ENCODE results near the gene GJA5. TPM values are rescaled to one million over a fixed set of nuclear protein-coding genes. Genes with fewer than 3 reads are reported as not detected.

The GJA5 gene
- total RNA-seq, 4 donors from 2014 or later = 3.6 to 5.7 (median 4.3) TPM

- Histone ChIP-seq H3K4me3 (replicated peaks in 1 of 3) (no peak overlapping the region), H3K27ac (no peak overlapping the region), H3K27me3 (no peaks in the 10 kb centered on the region), H3K4me1 (peaks cover 0 to 3% of the 10 kb centered on the region in 2 donors), H3K9me3 (no peaks in the 10 kb centered on the region), H3K36me3 (no peaks in the 10 kb centered on the region)
- no peak for DNase-seq
- WGBS, 2 donors = 54 to 63% methylated on average over 3 of the region's 3 CpGs
- TF ChIP-seq CTCF (IDR thresholded peaks at IDR 0.05) (no peak), POLR2A (IDR thresholded peaks at IDR 0.05) (no peak)
- intact Hi-C loops (cut with DNase I) = no loop called here
Observed at GRCh38 chr1:147762233-147763024, 2.0 kb upstream of the GJA5 start.

DNA sequence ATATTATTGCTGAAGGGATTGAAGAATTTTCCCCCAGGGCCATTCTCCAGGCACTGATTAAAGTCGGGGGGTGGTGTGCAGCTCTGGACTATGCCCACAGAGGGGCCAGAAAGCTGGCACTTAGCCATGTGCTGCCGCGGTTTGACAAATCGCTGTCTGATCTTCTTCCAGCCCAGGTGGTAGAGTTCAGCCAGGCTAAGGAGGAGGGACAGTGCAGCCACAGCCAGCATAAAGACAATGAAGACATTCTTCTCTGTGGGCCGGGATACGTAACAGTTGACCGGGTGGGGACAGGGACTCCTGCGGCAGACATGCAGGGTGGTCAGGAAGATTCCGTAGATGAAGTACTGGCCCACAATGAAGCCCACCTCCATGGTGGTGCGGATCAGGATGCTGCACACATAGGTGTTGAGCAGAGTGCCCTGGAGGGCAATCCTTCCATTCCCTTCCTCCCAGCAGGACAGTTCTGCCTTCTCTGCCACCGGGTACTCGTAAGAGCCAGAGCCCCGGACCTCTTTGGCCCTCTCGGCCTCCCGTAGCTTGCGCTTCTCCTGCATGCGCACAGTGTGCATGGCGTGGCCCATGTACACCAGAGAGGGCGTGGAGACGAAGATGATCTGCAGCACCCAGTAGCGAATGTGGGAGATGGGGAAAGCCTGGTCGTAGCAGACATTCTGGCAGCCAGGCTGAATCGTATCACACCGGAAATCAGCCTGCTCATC, 1.9 kb downstream of the GJA5 start:
- H3K27ac ChIP-seq = no peak overlapping the region

DNA sequence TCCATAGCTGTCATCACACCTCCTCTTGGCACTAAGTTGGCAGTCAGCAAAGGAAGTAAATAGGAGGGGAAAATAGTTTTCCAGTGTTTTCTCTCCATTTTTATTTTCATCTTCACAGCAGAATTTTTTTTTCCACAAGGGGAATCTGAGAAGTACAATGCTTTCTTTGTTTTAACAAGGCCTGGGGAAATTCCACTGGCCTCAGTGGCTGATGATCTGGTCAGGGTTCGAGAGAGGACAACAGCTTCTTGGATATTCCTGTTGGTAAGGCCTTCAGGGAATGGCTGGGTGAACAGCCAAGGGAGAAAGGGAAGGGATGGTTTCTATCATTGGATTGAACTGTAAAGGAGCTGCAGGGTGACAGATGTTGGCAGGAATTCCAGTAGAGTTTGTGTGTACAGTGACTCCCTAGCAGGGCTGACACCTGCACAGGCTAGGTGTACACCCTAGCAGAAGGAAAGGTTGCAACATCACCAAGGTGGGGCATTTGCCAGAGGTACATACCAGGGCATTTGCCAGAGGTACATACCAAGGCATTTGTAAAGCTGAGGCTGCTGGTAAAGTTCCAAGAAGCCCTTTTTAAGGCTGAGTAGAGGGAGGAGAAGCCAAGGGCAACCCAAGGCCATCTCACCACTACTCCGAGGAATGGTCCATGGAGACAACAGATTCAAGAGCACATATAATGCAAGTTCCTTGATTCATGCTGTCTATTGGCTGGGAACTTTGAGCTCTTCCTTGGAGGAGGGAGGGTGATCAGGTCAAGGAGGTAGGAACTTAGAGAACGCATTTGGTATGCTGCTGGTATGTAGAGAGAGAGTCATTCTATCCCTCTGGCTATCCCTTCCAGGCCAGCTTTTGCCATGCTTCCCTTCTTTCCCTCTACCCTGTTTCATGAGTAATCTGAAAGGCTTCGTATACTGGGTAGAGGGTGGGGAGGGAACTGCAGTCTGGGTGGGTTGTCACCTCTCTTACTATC, 3.1 kb downstream of the GJA5 start:
- peak; percentile 15 to 21 for DNase-seq
- 77% methylated on average over 4 of the region's 4 CpGs for WGBS, 2 donors

More for the DNA sequence above, 1.9 kb downstream of the GJA5 start:
- Histone ChIP-seq H3K4me3 (replicated peaks in 1 of 3) (no peak overlapping the region), H3K36me3 (no peaks in the 10 kb centered on the region), H3K9me3 (no peaks in the 10 kb centered on the region), H3K4me1 (peaks cover 0 to 6% of the 10 kb centered on the region in 2 donors), H3K27me3 (no peaks in the 10 kb centered on the region)
- TF ChIP-seq CTCF (IDR thresholded peaks at IDR 0.05) = no peak
- DNase-seq = no peak
- 92 to 94% methylated on average over 23 to 24 of the region's 24 CpGs for WGBS, 2 donors
- intact Hi-C loops (cut with DNase I) = no loop called here

DNA sequence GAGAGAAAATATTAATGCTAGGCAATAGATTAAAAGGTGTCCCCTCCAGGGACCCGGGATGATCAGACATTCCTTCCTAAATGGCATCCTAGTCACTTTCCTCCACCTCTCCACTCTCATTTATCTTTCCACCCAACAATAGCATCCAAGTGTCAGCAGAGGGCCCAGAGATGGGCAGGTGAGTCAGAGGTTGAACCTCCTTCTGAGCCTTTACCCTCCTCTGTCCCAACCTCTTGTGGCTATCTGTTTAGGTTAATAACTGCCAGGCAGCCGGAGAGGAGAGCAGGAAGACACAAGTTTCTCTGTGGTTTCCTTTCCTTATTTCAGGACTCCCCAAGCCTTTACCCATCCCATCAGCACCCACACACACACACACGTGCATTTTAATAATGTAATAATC, 4.1 kb downstream of the GJA5 start:
- TF ChIP-seq POLR2A (IDR thresholded peaks at IDR 0.05) (no peak), CTCF (IDR thresholded peaks at IDR 0.05) (no peak)
- DNase-seq = no peak
- Histone ChIP-seq H3K27ac (no peak overlapping the region), H3K27me3 (no peaks in the 10 kb centered on the region), H3K9me3 (no peaks in the 10 kb centered on the region), H3K4me1 (peaks cover 0 to 6% of the 10 kb centered on the region in 2 donors), H3K36me3 (no peaks in the 10 kb centered on the region), H3K4me3 (replicated peaks in 1 of 3) (no peak overlapping the region)
- intact Hi-C loops (cut with DNase I) = no loop called here
- WGBS, 2 donors = 74 to 77% methylated on average over 3 of the region's 3 CpGs

More for the DNA sequence above, 3.1 kb downstream of the GJA5 start:
- no peaks in the 10 kb centered on the region for H3K27me3 ChIP-seq
- no peaks in the 10 kb centered on the region for H3K36me3 ChIP-seq
- no peak overlapping the region for H3K27ac ChIP-seq
- intact Hi-C loops (cut with DNase I) = no loop called here
- H3K9me3 ChIP-seq = no peaks in the 10 kb centered on the region
- H3K4me3 ChIP-seq (replicated peaks in 1 of 3) = no peak overlapping the region
- TF ChIP-seq CTCF (IDR thresholded peaks at IDR 0.05) (no peak), POLR2A (IDR thresholded peaks at IDR 0.05) (no peak)
- H3K4me1 ChIP-seq = peaks cover 0 to 6% of the 10 kb centered on the region in 2 donors
